DLD1 (cell line): Measurements from ENCODE around the gene ARRDC2.
"Not testable (repeated sequence)": the region's sequence is repeated elsewhere in the genome, so short reads cannot be mapped to it uniquely, and the experiment has no call there.

Experiments used
- in situ Hi-C: cut with HindIII; loops from 2 replicates; pipeline ENCODE4 v1.10.0; 2017; ENCODE audit warnings: low sequenced_read_pairs

Gene ARRDC2

GRCh38 chr19:18007917-18008673 is at the start of gene ARRDC2:
ARRDC2 (plus strand) TSS chr19:18008170; CDS start chr19:18008311, 141 bp downstream.
- in situ Hi-C loops: no loop called here

- in situ Hi-C loops: no loop called here
Observed at GRCh38 chr19:17963936-17964691, 43.9 kb upstream of the ARRDC2 start.

GRCh38 chr19:17965370-17966128 is 42.4 kb upstream of the ARRDC2 start:
- in situ Hi-C loops: no loop called here

DNA sequence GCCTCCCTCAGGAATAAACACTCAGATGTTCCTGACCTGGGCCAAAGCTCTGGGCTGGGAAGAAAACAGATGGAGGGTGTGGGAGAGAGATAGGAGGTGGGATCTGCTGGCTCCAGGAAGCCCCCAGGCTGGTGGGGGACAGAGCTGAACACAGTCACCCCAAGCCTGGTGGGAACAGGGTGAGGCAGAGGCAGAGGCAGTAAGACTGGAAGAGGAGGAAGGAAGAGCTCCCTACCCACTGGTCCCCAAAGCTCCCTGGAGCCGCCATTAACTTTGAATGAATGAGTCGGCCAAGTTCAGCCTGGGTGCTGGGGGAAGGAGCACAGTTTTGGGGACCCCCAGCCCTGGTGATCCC is 41.9 kb upstream of the ARRDC2 start:
- in situ Hi-C loops: no loop called here

- in situ Hi-C loops: no loop called here
Observed at GRCh38 chr19:17966550-17967256, 41.3 kb upstream of the ARRDC2 start, which contains the start of gene KCNN1. KCNN1 (plus strand) TSS chr19:17967107; CDS start chr19:17973889, 6,782 bp downstream.

DNA sequence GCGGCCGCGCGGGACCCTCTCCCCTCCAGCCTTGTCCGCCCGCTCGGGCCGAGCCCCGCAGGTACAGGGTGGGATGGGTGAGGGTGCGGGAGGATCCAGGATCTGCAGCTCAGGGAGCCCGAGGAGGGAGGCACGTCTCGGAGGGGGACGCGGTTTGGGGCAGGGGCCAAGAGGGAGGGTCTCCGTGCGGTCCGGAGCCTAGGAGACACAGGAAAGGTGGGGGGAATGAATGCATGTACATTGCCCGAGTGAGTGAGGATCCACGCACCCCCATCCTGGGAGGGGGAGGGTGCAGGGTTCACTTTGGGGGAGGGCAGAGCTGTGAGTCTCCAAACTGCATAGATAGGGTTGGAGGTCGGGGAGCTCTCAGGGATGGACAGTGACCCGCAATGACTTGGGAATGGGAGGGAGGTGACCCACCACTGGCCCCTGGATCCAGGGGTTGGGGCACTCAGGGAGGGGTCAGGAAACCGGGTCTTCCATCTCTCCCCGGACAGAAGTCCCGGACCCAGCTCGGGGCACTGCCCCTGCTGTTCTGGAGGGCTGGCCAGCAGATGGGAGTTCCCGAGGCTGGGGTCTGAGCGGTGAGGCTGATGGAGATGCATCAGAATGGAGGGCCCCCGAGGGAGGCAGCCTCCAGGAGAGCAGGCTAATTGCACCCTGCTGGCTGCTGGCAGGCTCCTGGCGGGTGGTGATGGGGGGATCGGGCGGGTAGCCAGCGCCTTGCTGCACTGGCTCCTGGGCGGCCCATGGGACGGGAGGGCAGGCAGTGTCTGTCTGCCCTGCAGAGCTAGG is 40.5 kb upstream of the ARRDC2 start:
- in situ Hi-C loops: no loop called here

GRCh38 chr19:17968362-17968761 is 39.6 kb upstream of the ARRDC2 start:
- in situ Hi-C loops: no loop called here

GRCh38 chr19:17969096-17969792 is 38.7 kb upstream of the ARRDC2 start:
- in situ Hi-C loops: no loop called here

GRCh38 chr19:17972230-17972629 is 35.7 kb upstream of the ARRDC2 start:
- in situ Hi-C loops: no loop called here

- in situ Hi-C loops: no loop called here
Observed at GRCh38 chr19:17973759-17974158, 34.2 kb upstream of the ARRDC2 start.

- in situ Hi-C loops: no loop called here
Observed at GRCh38 chr19:17974551-17974950, 33.4 kb upstream of the ARRDC2 start.

DNA sequence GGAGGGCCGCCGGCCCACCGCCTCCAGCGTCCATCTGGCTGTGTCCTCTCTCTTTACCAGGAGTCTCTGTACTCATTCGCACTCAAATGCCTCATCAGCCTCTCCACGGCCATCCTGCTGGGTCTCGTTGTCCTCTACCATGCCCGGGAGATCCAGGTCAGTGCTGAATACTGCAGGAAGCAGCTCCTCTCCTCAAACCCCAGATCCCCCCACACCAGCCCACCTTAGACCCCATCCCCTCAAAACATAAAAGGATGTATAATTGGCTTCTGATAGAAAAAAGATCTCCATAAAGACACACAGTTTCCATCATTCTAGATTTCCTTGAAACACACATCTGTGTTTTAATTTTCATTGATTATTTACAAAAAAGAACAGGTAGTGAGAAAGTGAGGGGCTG is 32.9 kb upstream of the ARRDC2 start:
- in situ Hi-C loops: no loop called here

DNA sequence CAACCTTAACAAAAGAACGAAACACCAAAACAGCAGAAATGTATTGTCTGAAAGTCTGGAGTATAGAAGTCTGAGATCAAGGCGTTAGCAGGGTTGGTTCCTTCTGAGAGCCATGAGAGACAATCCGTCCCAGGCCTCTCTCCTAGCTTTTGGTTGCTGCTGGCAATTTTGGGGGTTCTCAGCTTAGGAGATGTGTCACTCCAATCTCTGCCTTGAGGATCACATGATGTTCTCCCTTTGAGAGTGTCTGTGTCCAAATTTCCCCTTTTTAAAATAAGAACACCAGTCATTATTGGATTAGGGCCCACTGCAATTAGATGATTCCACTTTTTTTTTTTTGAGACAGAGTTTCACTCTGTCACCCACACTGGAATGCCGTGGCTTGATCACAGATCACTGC is 30.9 kb upstream of the ARRDC2 start:
- in situ Hi-C loops: no loop called here

DNA sequence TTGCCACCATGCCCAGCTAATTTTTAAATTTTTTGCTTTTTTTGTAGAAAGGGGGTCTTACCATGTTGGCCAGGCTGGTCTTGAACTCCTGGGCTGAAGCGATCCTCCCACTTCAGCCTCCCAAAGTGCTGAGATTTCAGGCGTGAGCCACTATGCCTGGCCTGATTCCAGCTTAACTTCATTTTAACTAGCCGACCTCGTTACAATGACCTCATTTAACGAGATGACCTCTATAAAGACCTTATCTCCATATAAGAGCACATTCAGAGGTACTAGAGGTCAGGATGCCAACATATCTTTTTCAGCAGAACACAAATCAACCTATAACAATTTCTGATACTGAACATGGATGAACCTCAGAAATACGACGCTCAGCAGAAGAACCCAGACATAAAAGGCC is 30.5 kb upstream of the ARRDC2 start:
- in situ Hi-C loops: no loop called here

- in situ Hi-C loops: no loop called here
Observed at GRCh38 chr19:17981611-17982010, 26.4 kb upstream of the ARRDC2 start.

- in situ Hi-C loops: no loop called here
Observed at GRCh38 chr19:17982430-17982829, 25.5 kb upstream of the ARRDC2 start.

DNA sequence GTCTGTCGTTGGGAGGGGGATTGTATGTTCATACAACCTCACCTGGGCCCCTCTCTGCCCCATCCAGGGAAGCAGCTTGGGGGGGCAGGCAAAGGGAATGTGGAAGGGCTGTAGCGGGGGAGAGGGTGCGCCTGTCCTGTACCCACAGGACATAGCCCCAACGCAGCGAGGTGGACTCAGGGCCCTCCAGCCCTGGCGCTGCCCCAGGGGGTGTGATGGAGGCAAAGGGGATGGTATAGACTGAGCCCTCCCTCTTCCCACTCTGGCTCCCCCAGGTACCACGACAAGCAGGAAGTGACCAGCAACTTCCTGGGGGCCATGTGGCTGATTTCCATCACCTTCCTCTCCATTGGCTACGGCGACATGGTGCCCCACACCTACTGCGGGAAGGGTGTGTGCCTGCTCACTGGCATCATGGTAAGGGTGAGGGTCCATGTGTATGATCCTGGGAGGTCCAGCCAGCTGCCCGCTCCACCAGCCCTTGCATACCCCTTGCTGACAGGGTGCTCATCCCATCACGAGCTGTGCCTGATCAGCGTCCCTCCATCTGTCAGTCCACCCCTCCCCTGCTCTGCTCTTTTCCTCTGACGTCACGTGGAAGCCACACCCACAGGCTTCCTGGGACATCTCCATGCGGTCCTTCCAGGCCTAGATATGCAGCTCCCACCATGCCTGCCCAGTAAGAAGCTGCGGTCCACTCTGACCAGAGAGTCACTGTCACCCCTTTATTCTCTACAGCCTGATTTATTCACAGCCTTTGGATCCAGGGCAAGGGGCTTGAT is 22.7 kb upstream of the ARRDC2 start:
- in situ Hi-C loops: no loop called here

- in situ Hi-C loops: not testable (repeated sequence)
Observed at GRCh38 chr19:17986569-17986968, 21.4 kb upstream of the ARRDC2 start.

DNA sequence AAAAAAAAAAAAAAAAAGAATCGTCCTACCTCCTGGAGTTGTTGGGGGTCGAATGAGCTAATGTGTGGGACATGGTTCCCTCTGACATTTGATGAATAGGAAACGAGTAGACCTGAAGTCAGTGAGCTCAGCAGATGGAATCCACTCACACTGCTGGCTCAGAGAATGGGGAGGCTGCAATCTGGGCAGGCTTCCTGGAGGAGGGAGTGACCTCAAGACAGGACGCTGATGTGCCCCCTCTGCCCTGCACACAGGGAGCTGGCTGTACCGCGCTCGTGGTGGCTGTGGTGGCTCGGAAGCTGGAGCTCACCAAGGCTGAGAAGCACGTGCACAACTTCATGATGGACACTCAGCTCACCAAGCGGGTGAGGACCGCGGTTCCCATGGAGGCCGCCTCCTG is 19.8 kb upstream of the ARRDC2 start:
- in situ Hi-C loops: no loop called here
